IPS-15b (cell line): ENCODE results near the gene AQP1.

Source experiments
- H3K27me3 ChIP-seq: one replicate; pipeline ENCODE4 v1.6.1; 2013; ENCODE audit warnings: low read length; ENCODE audit not compliant: control insufficient read depth, insufficient read depth
- H3K36me3 ChIP-seq: one replicate; pipeline ENCODE4 v1.6.1; 2013; ENCODE audit warnings: low read length; ENCODE audit not compliant: control insufficient read depth, insufficient read depth
- H3K4me1 ChIP-seq: one replicate; pipeline ENCODE4 v1.6.1; 2013; ENCODE audit warnings: mild to moderate bottlenecking, low read length; ENCODE audit not compliant: control insufficient read depth, insufficient read depth
- H3K4me3 ChIP-seq: one replicate; pipeline ENCODE4 v1.5.1; 2013; ENCODE audit warnings: low read depth, low read length
- H3K9ac ChIP-seq: one replicate; pipeline ENCODE4 v1.6.1; 2013; ENCODE audit warnings: low read depth, mild to moderate bottlenecking, low read length
- H3K9me3 ChIP-seq: one replicate; pipeline ENCODE4 v1.6.1; 2013; ENCODE audit warnings: mild to moderate bottlenecking, low read length; ENCODE audit not compliant: control insufficient read depth, insufficient read depth

The AQP1 gene

DNA sequence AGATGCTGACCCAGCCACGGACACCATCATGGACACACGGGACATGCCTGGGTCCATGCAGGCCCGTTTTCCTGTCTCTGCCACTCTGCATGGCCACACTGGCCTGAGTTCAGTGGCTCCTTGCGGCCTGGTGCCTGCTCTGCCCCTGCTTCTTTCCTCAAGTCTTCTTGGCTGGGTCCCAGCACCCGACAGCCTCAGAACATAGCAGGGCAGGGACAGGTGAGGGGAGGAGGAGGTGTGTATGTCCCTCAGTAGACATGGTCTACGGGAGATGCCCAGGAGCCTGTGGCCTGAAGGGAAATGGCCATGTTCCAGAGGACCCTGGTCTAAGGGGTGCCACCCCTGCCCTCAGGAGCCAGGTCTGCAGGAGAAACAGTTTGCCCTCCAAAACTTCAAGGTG is 2.2 kb upstream of the AQP1 start:
- Histone ChIP-seq H3K9me3 (no peaks in the 10 kb centered on the region), H3K4me3 (no peak overlapping the region), H3K27me3 (no peaks in the 10 kb centered on the region), H3K36me3 (no peaks in the 10 kb centered on the region), H3K4me1 (no peaks in the 10 kb centered on the region), H3K9ac (no peak overlapping the region)

DNA sequence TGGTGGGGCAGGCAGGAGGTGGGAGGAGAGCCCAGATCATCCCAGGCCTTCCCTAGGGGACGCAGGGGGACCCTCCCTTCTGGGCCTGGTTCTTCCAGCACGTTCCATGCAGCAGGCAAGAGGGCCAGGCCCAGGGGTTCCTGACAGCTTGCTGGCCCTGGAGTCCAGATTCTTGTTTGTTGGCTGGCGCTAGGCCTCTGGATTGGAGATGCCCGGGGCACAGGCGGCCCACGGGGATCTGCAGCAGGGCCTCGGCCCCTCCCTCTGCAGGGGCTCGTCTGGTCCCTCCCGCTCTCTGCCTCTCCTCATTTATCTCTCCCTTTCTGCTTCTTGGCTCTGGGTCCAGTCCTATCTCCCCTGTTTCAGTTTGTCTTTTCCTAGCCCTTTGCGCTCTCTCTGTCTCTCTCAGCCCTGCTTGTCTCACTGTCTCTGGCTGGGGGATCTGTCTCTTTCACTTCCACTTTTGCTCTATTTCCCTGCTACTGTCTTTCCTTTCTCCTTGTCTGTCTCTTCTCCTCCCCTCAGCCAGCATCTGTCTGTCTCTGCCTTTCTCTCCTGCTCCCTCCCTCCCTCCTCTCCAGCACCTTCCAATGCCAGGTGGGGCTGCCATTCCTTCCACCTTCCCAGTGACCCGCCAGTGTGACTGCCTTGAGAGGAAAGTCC is 1.1 kb upstream of the AQP1 start:
- H3K4me3 ChIP-seq, result no peak overlapping the region
- no peaks in the 10 kb centered on the region for H3K9me3 ChIP-seq
- no peaks in the 10 kb centered on the region for H3K27me3 ChIP-seq
- no peaks in the 10 kb centered on the region for H3K36me3 ChIP-seq
- no peaks in the 10 kb centered on the region for H3K4me1 ChIP-seq
- H3K9ac ChIP-seq, result no peak overlapping the region

DNA sequence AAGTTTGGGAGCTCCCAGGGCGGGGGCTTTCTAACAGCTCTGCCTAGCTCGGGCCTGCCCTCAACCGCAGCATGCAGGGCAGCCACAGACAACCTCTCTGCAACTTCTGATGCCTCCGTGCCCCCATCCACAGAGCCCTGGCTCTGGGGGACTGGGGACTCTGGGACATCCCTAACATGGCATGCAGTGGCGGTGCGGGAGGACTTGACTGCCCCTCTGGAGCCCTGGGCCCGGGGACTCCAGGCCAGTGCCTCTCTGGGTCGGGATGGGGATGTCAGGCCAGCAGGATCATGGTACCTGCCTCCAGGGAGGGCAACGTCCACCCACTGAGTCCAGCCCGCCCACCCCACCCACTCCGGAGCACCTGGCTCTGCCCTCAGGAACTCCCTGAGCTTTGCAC is 520 bp upstream of the AQP1 start:
- H3K4me1 ChIP-seq, result no peaks in the 10 kb centered on the region
- H3K36me3 ChIP-seq, result no peaks in the 10 kb centered on the region
- no peak overlapping the region for H3K9ac ChIP-seq
- no peaks in the 10 kb centered on the region for H3K27me3 ChIP-seq
- H3K4me3 ChIP-seq, result no peak overlapping the region
- no peaks in the 10 kb centered on the region for H3K9me3 ChIP-seq

DNA sequence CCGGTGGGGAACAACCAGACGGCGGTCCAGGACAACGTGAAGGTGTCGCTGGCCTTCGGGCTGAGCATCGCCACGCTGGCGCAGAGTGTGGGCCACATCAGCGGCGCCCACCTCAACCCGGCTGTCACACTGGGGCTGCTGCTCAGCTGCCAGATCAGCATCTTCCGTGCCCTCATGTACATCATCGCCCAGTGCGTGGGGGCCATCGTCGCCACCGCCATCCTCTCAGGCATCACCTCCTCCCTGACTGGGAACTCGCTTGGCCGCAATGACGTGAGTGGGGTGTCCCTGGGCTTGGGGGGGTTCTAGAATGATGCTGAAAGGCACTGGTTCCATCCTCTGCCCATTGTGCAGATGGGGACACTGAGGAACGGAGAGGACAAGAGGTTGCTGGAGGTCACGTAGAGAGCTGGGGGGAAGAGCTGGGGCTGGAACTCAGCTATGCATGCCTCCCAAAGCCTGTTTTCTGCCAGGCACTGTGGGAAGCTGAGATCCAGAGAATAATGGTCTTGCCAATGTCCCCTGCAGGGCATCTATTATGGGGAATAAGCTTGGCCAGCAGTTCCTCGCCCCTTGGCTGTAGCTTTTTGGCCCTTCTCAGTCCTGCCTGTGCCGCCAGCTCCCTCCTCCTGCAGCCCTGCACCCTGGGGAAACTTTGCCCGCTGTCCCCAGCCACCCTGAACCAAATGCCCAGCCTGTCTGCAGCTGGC is 523 bp downstream of the AQP1 start:
- no peaks in the 10 kb centered on the region for H3K36me3 ChIP-seq
- H3K4me3 ChIP-seq, result no peak overlapping the region
- H3K9me3 ChIP-seq, result no peaks in the 10 kb centered on the region
- no peaks in the 10 kb centered on the region for H3K4me1 ChIP-seq
- no peak overlapping the region for H3K9ac ChIP-seq
- H3K27me3 ChIP-seq, result no peaks in the 10 kb centered on the region

DNA sequence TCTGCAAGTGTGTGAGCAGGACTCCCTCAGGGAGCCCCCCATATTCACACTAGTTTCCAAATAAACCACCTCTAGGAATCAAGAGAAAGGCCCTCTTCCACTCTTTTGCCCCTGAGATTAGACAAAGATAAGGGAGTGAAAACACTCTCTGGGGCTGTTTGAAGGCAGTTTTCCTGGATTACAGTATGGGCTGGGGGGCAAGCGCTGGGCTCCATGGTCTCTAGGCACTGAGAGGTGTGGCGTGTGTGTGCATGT is 1.0 kb downstream of the AQP1 start:
- H3K27me3 ChIP-seq, result no peaks in the 10 kb centered on the region
- no peak overlapping the region for H3K9ac ChIP-seq
- H3K9me3 ChIP-seq, result no peaks in the 10 kb centered on the region
- H3K4me3 ChIP-seq, result no peak overlapping the region
- H3K36me3 ChIP-seq, result no peaks in the 10 kb centered on the region
- H3K4me1 ChIP-seq, result no peaks in the 10 kb centered on the region

DNA sequence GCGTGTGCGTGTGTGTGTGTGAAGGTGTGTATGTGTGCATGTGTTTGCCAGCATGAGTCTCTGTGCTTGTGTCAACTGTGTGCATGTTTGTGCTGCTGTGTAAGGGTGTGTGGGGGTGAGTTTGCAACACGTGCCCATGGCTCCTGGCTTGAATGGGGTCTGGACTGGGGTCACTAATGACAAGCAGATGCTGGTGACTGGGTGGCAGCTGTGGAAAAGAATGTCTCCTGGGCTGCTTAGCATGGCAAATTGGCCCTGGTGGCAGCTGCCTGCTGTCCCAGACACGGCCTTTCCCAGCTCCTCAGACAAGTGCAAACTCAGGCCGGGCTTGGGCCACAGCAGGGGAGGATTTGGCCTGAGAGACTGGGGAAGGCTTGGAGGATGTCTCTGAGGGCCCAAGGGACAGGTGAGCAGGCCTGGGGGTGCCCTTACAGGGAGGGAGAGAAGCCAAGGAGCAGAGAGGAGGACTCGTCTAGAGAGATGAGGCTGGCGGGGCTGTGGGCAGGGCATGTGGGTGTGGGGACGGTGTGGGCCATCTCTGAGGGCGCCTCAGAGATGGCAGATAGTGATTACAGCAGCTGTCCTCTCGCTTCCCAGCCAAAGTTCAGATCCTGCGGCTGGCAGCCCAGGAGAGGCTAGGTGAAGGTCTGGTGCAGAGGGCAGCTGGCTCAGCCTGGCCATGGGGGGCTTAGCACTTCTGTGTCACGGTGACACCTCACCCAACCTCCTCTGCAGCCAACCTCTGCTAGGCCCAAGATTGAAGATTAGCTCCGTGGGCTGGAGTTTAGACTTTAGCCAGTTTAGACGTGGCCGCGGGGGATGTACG is 1.5 kb downstream of the AQP1 start:
- Histone ChIP-seq H3K9ac (no peak overlapping the region), H3K9me3 (no peaks in the 10 kb centered on the region), H3K4me1 (no peaks in the 10 kb centered on the region), H3K4me3 (no peak overlapping the region), H3K27me3 (no peaks in the 10 kb centered on the region), H3K36me3 (no peaks in the 10 kb centered on the region)

DNA sequence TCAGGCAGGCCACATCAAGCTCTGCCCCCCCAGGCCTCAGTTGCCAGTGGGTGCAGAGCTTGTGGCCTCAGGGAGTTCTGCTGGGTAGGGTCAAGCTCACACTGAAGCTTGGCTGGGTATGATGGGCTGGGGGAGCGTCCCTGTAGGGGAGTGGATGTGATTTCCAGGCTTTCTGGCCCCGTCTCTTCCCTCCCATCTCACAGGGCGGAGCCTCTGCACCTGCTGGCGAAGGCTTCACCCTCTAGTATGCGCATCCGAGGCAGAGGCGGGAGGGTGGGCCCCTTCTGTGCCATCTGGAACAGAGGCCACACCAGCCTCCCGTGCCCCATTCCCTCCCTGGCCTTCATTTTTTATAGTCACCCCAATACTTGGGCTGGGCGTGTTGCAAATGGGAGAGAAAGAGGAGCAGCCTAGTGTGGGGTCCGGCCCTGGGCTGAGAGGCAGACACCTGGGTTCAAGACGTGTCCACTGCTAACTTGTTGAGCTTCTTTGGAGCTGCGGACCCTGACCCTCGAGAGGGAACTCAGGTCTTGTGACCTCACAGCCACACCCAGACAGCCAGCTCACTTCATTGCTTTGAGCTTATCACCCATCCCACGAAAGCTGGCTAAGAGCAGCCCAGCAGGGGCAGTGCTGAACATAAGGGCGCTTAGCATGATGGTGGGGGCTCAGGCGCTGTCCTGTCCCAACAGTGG is 2.3 kb downstream of the AQP1 start:
- no peak overlapping the region for H3K9ac ChIP-seq
- no peaks in the 10 kb centered on the region for H3K36me3 ChIP-seq
- no peak overlapping the region for H3K4me3 ChIP-seq
- no peaks in the 10 kb centered on the region for H3K9me3 ChIP-seq
- no peaks in the 10 kb centered on the region for H3K4me1 ChIP-seq
- no peaks in the 10 kb centered on the region for H3K27me3 ChIP-seq

DNA sequence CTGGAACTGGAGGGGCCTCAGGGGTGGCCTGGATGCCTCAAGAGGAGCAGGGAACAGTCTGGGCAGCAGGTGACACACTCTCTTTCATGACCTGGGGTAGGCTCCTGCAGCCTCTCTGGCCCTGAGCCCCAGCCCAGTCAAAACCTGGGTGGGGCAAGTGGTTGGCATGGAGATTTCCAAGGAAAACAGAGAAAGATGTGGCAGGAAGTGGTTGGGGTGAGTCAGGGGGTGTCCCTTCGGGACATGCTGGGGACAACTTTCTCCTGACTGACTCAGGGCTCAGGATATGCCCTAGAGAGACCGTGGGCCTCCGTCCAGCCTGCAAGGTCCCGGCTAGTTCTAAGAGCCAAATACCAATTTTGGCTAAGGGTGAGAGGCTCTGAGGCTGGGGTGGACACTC is 2.9 kb downstream of the AQP1 start:
- Histone ChIP-seq H3K36me3 (no peaks in the 10 kb centered on the region), H3K9ac (no peak overlapping the region), H3K4me1 (no peaks in the 10 kb centered on the region), H3K9me3 (no peaks in the 10 kb centered on the region), H3K4me3 (no peak overlapping the region), H3K27me3 (no peaks in the 10 kb centered on the region)

DNA sequence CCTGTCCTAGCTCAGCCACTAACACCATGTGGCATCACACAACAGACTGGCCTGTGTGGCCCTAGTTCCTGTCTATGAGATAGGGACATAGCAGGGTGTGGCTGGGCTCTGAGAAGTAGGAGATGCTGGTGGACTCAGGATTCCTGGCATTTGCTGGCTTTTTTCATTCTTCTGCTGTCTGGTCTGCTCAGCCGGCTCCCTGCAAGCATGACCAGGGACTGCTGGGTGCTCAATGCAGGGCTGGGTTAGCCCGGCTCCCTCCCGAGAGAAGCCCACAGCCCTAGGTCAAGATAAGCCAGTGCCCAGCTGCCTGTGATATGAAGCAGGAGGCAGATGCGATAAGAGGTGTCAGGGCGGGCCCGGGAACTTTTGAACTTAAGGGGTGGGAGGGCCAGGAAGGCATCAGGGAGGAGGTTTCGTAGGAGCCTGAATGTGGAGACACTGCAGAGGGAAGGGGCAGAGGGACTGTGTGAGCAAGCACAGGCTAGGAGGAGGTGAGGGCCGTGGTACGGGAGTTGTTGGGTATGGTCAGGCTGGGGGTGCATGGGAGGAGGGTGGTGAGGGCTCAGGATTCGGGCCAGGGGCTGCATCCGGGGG is 3.5 kb downstream of the AQP1 start:
- Histone ChIP-seq H3K36me3 (no peaks in the 10 kb centered on the region), H3K9ac (no peak overlapping the region), H3K9me3 (no peaks in the 10 kb centered on the region), H3K27me3 (no peaks in the 10 kb centered on the region), H3K4me3 (no peak overlapping the region), H3K4me1 (no peaks in the 10 kb centered on the region)

DNA sequence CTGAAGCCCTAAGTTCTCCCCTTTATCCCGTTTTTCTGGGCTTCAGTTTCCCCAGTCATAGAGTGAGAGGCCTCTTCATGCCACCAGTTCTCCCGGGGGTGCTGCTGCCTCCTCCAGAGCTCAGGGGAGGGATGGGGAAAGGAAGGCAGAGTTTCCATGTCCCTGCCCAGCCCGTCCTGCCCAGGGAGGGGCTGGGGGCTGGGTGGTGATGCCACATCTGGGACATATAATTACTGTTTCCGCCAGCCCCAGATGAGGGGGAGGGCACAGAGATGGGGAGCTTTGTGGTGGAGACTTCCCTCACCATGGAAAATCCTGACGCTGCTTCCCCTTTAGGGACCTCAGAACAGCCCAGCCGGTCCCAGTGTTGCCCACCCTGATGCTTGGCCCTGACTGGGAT is 4.1 kb downstream of the AQP1 start:
- Histone ChIP-seq H3K4me1 (no peaks in the 10 kb centered on the region), H3K4me3 (no peak overlapping the region), H3K36me3 (no peaks in the 10 kb centered on the region), H3K9me3 (no peaks in the 10 kb centered on the region), H3K9ac (no peak overlapping the region), H3K27me3 (no peaks in the 10 kb centered on the region)

DNA sequence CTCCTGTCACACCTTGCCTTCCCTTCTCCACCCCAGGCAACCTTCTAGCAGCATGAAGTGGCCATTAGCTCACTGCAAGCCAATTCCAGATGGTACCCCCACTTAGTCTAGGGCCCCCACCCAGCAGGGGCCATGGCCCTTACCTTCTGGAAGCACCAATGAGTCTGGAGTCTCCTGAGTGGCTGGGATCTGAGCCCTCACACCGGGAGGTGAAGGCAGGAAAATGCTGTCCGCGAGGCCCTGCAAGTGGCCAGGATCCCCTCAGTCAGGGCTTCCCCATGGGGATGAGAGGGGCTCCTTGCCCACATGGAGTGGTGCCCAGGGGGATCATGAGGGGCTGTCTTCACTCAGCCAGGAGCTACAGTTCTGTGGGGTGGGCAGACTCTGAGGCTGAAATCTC is 4.6 kb downstream of the AQP1 start:
- no peak overlapping the region for H3K4me3 ChIP-seq
- no peak overlapping the region for H3K9ac ChIP-seq
- H3K9me3 ChIP-seq, result no peaks in the 10 kb centered on the region
- H3K27me3 ChIP-seq, result no peaks in the 10 kb centered on the region
- H3K4me1 ChIP-seq, result no peaks in the 10 kb centered on the region
- no peaks in the 10 kb centered on the region for H3K36me3 ChIP-seq
